22Rv1 (cell line): ENCODE results near the gene LHX3.

Source experiments
- ZFX ChIP-seq: fragments of 450-650 bp; IDR thresholded peaks from 2 replicates; pipeline ENCODE4 v1.6.1; 2017; ENCODE audit warnings: antibody characterized with exemption, borderline replicate concordance
- TF ChIP-seq, protein P1 (sequence below): fragments of 450-650 bp; IDR thresholded peaks from 2 replicates; pipeline ENCODE4 v1.5.1; 2017; ENCODE audit warnings: mild to moderate bottlenecking

DNA sequence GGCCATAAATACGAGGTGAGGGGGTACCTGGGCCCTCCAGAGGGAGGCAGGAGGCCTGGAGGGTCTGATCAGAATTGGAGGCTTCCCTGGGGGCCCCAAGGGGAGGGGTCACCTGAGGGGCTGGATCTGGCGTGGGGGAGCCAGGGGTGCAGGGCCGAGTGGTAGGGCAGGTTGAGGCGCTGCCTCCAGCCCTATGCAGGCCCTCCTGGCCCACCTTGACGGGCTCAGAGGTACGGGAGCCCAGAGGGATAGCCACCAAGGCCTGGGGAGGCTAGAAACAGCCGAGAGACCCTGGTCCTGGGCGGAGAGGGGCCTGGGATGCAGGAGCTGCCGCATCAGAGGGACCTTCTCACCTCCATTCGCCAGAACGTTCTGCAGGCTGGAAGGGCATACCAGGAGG is 24.3 kb downstream of the LHX3 start:
- TF ChIP-seq, protein P1, sequence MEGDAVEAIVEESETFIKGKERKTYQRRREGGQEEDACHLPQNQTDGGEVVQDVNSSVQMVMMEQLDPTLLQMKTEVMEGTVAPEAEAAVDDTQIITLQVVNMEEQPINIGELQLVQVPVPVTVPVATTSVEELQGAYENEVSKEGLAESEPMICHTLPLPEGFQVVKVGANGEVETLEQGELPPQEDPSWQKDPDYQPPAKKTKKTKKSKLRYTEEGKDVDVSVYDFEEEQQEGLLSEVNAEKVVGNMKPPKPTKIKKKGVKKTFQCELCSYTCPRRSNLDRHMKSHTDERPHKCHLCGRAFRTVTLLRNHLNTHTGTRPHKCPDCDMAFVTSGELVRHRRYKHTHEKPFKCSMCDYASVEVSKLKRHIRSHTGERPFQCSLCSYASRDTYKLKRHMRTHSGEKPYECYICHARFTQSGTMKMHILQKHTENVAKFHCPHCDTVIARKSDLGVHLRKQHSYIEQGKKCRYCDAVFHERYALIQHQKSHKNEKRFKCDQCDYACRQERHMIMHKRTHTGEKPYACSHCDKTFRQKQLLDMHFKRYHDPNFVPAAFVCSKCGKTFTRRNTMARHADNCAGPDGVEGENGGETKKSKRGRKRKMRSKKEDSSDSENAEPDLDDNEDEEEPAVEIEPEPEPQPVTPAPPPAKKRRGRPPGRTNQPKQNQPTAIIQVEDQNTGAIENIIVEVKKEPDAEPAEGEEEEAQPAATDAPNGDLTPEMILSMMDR = no peak
- TF ChIP-seq ZFX = no peak
